IMR-90 (cell line): Measurements from ENCODE around the gene H6PD. TPM values are rescaled to one million over a fixed set of nuclear protein-coding genes. Genes with fewer than 3 reads are reported as not detected.

Experiments
- ATAC-seq: fragments of 200-7000 bp; cut with Tn5 transposase; 2 replicates; pipeline ENCODE4 v1.9.1; 2020; ENCODE audit warnings: low read depth, mild to moderate bottlenecking, moderate library complexity
- BruUV-seq: library from RNA; stranded (reverse); fragments of 400-500 nt; replicated peaks from 2 replicates; lab custom pipeline; 2021; lab: Mats Ljungman, UMichigan
- CTCF ChIA-PET: fragments of 300-600 bp; formaldehyde crosslinking; extraction: SDS; loops from one replicate; lab custom pipeline; 2021; ENCODE audit warnings: antibody characterized with exemption; lab: Yijun Ruan, JAX
- POLR2A ChIA-PET: fragments of 300-600 bp; sonication (Branson Sonifier 250); formaldehyde crosslinking; loops from one replicate; lab custom pipeline; 2022; ENCODE audit warnings: antibody characterized with exemption; ENCODE audit not compliant: unreplicated experiment; lab: Charles Lee
- DNase-seq: peaks from one replicate; pipeline ENCODE4 v3.0.0; 2013
- H2AFZ ChIP-seq: replicated peaks from 2 replicates; pipeline ENCODE3; 2013; ENCODE audit warnings: low read length, mild to moderate bottlenecking; ENCODE audit not compliant: poor library complexity
- H2AK5ac ChIP-seq: 2 replicates; pipeline ENCODE4 v1.6.1; 2013; ENCODE audit warnings: low read depth, low read length, inconsistent platforms
- H2AK9ac ChIP-seq: replicated peaks from 2 replicates; pipeline ENCODE3; 2013; ENCODE audit warnings: mild to moderate bottlenecking, low read depth, low read length, moderate library complexity; ENCODE audit not compliant: poor library complexity
- H2BK120ac ChIP-seq: 2 replicates; pipeline ENCODE4 v1.6.1; 2013; ENCODE audit warnings: low read depth, low read length, inconsistent platforms
- H2BK15ac ChIP-seq: 3 replicates; pipeline ENCODE4 v1.6.1; 2013; ENCODE audit warnings: low read depth, low read length, inconsistent platforms
- H2BK20ac ChIP-seq: 2 replicates; pipeline ENCODE4 v1.6.1; 2013; ENCODE audit warnings: low read depth, mild to moderate bottlenecking, inconsistent platforms, low read length, moderate library complexity
- H2BK5ac ChIP-seq: 2 replicates; pipeline ENCODE4 v1.6.1; 2013; ENCODE audit warnings: mild to moderate bottlenecking, low read depth, low read length, inconsistent platforms; ENCODE audit not compliant: poor library complexity, severe bottlenecking
- H3K14ac ChIP-seq: replicated peaks from 2 replicates; pipeline ENCODE4 v1.6.1; 2013; ENCODE audit warnings: low read depth, low read length, inconsistent platforms
- H3K18ac ChIP-seq: 2 replicates; pipeline ENCODE4 v1.6.1; 2013; ENCODE audit warnings: low read depth, low read length, control low read depth
- H3K23ac ChIP-seq: 2 replicates; pipeline ENCODE4 v1.6.1; 2013; ENCODE audit warnings: low read depth, low read length, inconsistent platforms
- H3K27ac ChIP-seq: 2 replicates; pipeline ENCODE4 v1.5.1; 2013; ENCODE audit warnings: mild to moderate bottlenecking, control low read depth, low read length; ENCODE audit not compliant: insufficient read depth
- H3K27me3 ChIP-seq: 2 replicates; pipeline ENCODE4 v1.6.1; 2013; ENCODE audit warnings: low read length; ENCODE audit not compliant: control insufficient read depth, insufficient read depth
- H3K36me3 ChIP-seq: 2 replicates; pipeline ENCODE4 v1.6.1; 2013; ENCODE audit warnings: low read length, mixed read lengths; ENCODE audit not compliant: control insufficient read depth, insufficient read depth
- H3K4ac ChIP-seq: 2 replicates; pipeline ENCODE4 v1.6.1; 2013; ENCODE audit warnings: low read depth, low read length, inconsistent platforms
- H3K4me1 ChIP-seq: 2 replicates; pipeline ENCODE4 v1.6.1; 2013; ENCODE audit warnings: low read length, mixed read lengths; ENCODE audit not compliant: control insufficient read depth, insufficient read depth
- H3K4me2 ChIP-seq: 2 replicates; pipeline ENCODE4 v1.6.1; 2013; ENCODE audit warnings: low read depth, mild to moderate bottlenecking, control low read depth, low read length, moderate library complexity
- H3K4me3 ChIP-seq: 2 replicates; pipeline ENCODE4 v1.5.1; 2013; ENCODE audit warnings: low read depth, mild to moderate bottlenecking, control low read depth, low read length, moderate library complexity; ENCODE audit not compliant: insufficient read depth
- H3K56ac ChIP-seq: 2 replicates; pipeline ENCODE4 v1.6.1; 2013; ENCODE audit warnings: low read length, inconsistent platforms; ENCODE audit not compliant: insufficient read depth; ENCODE audit errors: extremely low read depth
- H3K79me1 ChIP-seq, 2 experiments: 2 replicates each; pipeline ENCODE4 v1.6.1; 2013; ENCODE audit warnings: low read length in 2 of 2, inconsistent platforms in 1 of 2, low read depth in 1 of 2
- H3K9ac ChIP-seq: 2 replicates; pipeline ENCODE4 v1.6.1; 2013; ENCODE audit warnings: low read depth, low read length, control low read depth
- H3K9me1 ChIP-seq: 2 replicates; pipeline ENCODE4 v1.6.1; 2013; ENCODE audit warnings: low read length, inconsistent platforms; ENCODE audit not compliant: insufficient read depth
- H3K9me3 ChIP-seq: 2 replicates; pipeline ENCODE4 v1.6.1; 2013; ENCODE audit warnings: low read length; ENCODE audit not compliant: control insufficient read depth, insufficient read depth
- H4K20me1 ChIP-seq: 2 replicates; pipeline ENCODE4 v1.6.1; 2013; ENCODE audit warnings: low read length, inconsistent platforms; ENCODE audit not compliant: insufficient read depth
- H4K5ac ChIP-seq: 2 replicates; pipeline ENCODE4 v1.6.1; 2013; ENCODE audit warnings: mild to moderate bottlenecking, low read depth, low read length, control low read depth
- H4K8ac ChIP-seq, 2 experiments: 2 replicates each; pipeline ENCODE4 v1.6.1; 2013; ENCODE audit warnings: low read depth in 2 of 2, low read length in 2 of 2, control low read depth in 1 of 2, inconsistent platforms in 1 of 2
- H4K91ac ChIP-seq: 2 replicates; pipeline ENCODE4 v1.6.1; 2013; ENCODE audit warnings: low read depth, low read length, inconsistent platforms; ENCODE audit not compliant: insufficient read depth
- MAFK ChIP-seq: IDR thresholded peaks from 2 replicates; pipeline ENCODE4 v1.6.1; 2012; ENCODE audit warnings: low read depth, low read length, improper control_type of control experiment
- NFE2L2 ChIP-seq: fragments of 150-350 bp; IDR thresholded peaks from 2 replicates; pipeline ENCODE4 v1.6.1; 2016; ENCODE audit warnings: low read depth, mild to moderate bottlenecking, low read length
- RAD21 ChIP-seq: IDR thresholded peaks from 2 replicates; pipeline ENCODE4 v1.6.1; 2012; ENCODE audit warnings: low read length, improper control_type of control experiment
- USF2 ChIP-seq: fragments of 150-350 bp; IDR thresholded peaks from 2 replicates; pipeline ENCODE4 v1.6.1; 2017; ENCODE audit warnings: mild to moderate bottlenecking, antibody characterized with exemption, low read length, low read depth
- WGBS, 2 experiments: methylation state at CpG; one replicate each; pipeline versions ENCODE4 v1.1.5 to v1.1.7; 2013; ENCODE audit warnings: missing lambda C conversion rate in 2 of 2; ENCODE audit not compliant: insufficient read length in 1 of 2; ENCODE audit errors: extremely low coverage in 2 of 2; 5-methylcytosine and 5-hydroxymethylcytosine counted together
- dilution Hi-C: fragments of 300-500 bp; cut with HindIII; formaldehyde crosslinking; loops from one replicate; pipeline ENCODE4 v1.14.3; 2018; ENCODE audit warnings: low sequenced_read_pairs; ENCODE audit not compliant: unreplicated experiment
- in situ Hi-C: fragments of 300-500 bp; cut with MboI; formaldehyde crosslinking; loops from 3 replicates; pipeline ENCODE4 v1.14.3; 2019; ENCODE audit warnings: low sequenced_read_pairs, inconsistent platforms, mixed read lengths
- intact Hi-C: fragments of 100-400 bp; cut with micrococcal nuclease; formaldehyde crosslinking; loops from 2 replicates; pipeline ENCODE4 v1.10.0; 2022
- polyA plus RNA-seq, 3 experiments: library from polyadenylated mRNA; depleted of rRNA; stranded (reverse); fragments of >200 nt; gene quantifications; 2 replicates each; pipeline ENCODE4 v1.2.3, GENCODE V29; 2012; ENCODE audit warnings: low replicate concordance in 1 of 3
- total RNA-seq: library from RNA; depleted of rRNA; stranded (reverse); fragments of >200 nt; gene quantifications from 2 replicates; pipeline ENCODE4 v1.2.3, GENCODE V29; 2012

The H6PD gene
- total and polyA plus RNA-seq, 2 of the 4 experiments (the other 2 are of a cell fraction): 9.3 to 22.1 TPM

- no peak overlapping the region for H4K5ac ChIP-seq
- no peak overlapping the region for H3K4me2 ChIP-seq
- no peak overlapping the region for H4K91ac ChIP-seq
- no peak overlapping the region for H2AK5ac ChIP-seq
- H3K56ac ChIP-seq: no peak overlapping the region
- no TSS peak for BruUV-seq
- no peak overlapping the region for H2AFZ ChIP-seq
- peaks cover 0 to 45% of the 10 kb centered on the region in 2 experiments; a peak in 2 of 4 replicates for H3K79me1 ChIP-seq
- 0 out of 2 replicates have a peak overlapping the region, but pooled peaks have one; percentile 4 for H3K4ac ChIP-seq
- no peak overlapping the region for H4K8ac ChIP-seq
- H3K4me3 ChIP-seq: no peak overlapping the region
- no peak for ATAC-seq
- H4K20me1 ChIP-seq: no peaks in the 10 kb centered on the region
- no peak overlapping the region for H3K9ac ChIP-seq
- dilution Hi-C loops: no loop called here
- no peak overlapping the region for H3K27ac ChIP-seq
- in situ Hi-C loops: no loop called here
- H3K4me1 ChIP-seq: peaks cover 23% of the 10 kb centered on the region
- no peak for TF ChIP-seq MAFK
- TF ChIP-seq NFE2L2: no peak
- no peak for TF ChIP-seq RAD21
- TF ChIP-seq USF2: no peak
- no peaks in the 10 kb centered on the region for H3K27me3 ChIP-seq
- DNase-seq: no peak
- peak overlapping the region; percentile 12; the same call in 1 of the 2 replicates for H2BK120ac ChIP-seq
- WGBS, 2 experiments: no CpG with 5 or more reads among the region's 4 CpGs
- H3K23ac ChIP-seq: no peak overlapping the region
- no peaks in the 10 kb centered on the region for H3K9me3 ChIP-seq
- peak overlapping the region; percentile 45; the same call in 1 of the 2 replicates for H3K14ac ChIP-seq
- intact Hi-C loops: no loop called here
- H3K18ac ChIP-seq: no peak overlapping the region
- POLR2A ChIA-PET: interaction anchor here (0.5 kb wide), 1 partner anchor 24 kb away, joined by 3 read pairs; no protein-coding TSS in a partner anchor
- H2AK9ac ChIP-seq: no peak overlapping the region
- CTCF ChIA-PET: no interaction called here
- H3K9me1 ChIP-seq: peaks cover 9% of the 10 kb centered on the region
- no peak overlapping the region for H2BK20ac ChIP-seq
- H3K36me3 ChIP-seq: no peaks in the 10 kb centered on the region
- H2BK5ac ChIP-seq: no peak overlapping the region
- no peak overlapping the region for H2BK15ac ChIP-seq
These were observed 40.5 kb upstream of the H6PD start for GRCh38 chr1:9194024-9194423.
